Stimulated activated CD8-positive, alpha-beta memory T cell treated with anti-CD3 and anti-CD28 coated beads, Interleukin-7, amount 100 ng/mL, for 4 hours (primary cell): ENCODE measurements around the gene LIPE.
"Not testable (repeated sequence)": the region's sequence is repeated elsewhere in the genome, so short reads cannot be mapped to it uniquely, and the experiment has no call there.

Experiments used
- DNase-seq, 2 donors: peaks; one replicate each; pipeline ENCODE4 v3.0.0-alpha.2; 2020; ENCODE audit warnings: low read depth in 2 of 2

LIPE gene, protein sequence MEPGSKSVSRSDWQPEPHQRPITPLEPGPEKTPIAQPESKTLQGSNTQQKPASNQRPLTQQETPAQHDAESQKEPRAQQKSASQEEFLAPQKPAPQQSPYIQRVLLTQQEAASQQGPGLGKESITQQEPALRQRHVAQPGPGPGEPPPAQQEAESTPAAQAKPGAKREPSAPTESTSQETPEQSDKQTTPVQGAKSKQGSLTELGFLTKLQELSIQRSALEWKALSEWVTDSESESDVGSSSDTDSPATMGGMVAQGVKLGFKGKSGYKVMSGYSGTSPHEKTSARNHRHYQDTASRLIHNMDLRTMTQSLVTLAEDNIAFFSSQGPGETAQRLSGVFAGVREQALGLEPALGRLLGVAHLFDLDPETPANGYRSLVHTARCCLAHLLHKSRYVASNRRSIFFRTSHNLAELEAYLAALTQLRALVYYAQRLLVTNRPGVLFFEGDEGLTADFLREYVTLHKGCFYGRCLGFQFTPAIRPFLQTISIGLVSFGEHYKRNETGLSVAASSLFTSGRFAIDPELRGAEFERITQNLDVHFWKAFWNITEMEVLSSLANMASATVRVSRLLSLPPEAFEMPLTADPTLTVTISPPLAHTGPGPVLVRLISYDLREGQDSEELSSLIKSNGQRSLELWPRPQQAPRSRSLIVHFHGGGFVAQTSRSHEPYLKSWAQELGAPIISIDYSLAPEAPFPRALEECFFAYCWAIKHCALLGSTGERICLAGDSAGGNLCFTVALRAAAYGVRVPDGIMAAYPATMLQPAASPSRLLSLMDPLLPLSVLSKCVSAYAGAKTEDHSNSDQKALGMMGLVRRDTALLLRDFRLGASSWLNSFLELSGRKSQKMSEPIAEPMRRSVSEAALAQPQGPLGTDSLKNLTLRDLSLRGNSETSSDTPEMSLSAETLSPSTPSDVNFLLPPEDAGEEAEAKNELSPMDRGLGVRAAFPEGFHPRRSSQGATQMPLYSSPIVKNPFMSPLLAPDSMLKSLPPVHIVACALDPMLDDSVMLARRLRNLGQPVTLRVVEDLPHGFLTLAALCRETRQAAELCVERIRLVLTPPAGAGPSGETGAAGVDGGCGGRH

DNA sequence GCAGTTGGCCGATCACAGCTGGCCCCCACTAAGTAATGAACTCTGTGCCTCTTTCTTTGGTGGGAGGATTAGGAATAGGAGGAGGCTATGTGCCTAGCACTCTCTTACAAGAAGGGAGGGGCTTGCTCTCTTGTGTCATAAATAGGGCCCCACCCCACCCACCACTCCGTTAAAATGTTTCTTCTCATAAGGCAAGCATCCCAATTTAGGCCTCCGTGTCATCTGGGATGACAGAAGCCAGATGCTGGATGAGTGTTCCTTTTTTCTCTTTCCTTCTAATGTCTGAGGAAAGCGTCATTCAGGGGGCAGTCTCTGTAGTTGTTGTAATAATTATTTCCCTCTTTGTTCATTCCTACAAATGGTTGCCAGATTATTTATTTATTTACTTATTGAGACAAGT, at the start of gene LIPE:
Gene LIPE, minus strand, starts transcription at position 76 of the 400 bp plus-strand sequence. CDS start 239 bp downstream, outside the sequence.
- DNase-seq = no peak

DNA sequence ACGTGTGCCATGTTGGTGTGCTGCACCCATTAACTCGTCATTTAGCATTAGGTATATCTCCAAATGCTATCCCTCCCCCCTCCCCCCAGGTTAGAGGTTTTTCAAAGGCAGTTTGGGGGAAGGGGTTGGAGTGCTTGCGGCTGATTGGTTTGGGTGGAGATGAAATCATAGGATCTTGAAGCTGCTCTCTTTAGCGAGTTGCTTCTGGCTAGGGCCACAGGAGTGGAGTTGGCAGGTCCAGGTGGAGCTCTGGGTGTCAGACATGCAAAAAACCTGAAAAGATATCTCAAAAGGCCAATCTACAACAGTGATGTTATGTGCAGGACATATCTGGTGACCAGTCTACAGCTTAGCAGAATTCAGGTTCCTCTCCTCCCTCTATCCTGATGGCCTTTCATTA, 48.2 kb upstream of the LIPE start:
- DNase-seq = no peak

DNA sequence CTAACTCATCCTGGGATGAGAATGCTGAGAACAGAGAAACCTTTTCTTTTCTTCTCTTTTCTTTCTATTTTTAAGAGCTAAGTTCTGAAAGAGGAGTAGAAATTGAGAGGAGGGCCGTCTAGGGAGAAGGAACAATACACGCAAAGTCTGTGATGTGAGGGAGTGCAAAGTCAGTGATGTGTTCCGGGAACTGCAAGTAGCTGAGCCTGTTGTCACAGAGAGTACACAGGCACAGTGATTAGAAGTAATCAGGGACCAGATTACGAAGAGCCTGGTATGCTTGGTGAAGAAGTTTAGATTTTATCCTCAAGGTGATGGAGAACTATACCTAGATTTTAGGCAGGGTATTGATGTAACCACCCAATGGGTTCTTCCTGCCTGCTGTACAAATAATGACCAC, 47.6 kb upstream of the LIPE start:
- DNase-seq = no peak

DNA sequence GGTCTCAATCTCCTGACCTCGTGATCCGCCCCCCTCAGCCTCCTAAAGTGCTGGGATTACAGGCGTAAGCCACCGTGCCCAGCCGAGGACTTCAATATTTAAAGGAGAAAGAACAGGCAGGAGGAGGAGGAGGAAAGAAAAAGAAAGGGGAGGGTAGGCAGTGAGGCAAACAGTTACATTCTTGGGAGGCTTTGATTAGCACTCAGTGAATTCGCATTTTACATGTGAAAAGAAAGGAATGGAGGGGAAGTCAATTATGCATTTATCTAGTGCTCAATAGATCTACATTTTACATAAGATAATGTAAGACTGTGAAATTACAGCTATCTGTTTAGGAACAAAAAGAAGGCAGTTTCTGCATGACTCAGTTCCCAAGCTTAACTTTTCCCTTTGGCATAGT, 46.5 kb upstream of the LIPE start:
- no peak for DNase-seq

DNA sequence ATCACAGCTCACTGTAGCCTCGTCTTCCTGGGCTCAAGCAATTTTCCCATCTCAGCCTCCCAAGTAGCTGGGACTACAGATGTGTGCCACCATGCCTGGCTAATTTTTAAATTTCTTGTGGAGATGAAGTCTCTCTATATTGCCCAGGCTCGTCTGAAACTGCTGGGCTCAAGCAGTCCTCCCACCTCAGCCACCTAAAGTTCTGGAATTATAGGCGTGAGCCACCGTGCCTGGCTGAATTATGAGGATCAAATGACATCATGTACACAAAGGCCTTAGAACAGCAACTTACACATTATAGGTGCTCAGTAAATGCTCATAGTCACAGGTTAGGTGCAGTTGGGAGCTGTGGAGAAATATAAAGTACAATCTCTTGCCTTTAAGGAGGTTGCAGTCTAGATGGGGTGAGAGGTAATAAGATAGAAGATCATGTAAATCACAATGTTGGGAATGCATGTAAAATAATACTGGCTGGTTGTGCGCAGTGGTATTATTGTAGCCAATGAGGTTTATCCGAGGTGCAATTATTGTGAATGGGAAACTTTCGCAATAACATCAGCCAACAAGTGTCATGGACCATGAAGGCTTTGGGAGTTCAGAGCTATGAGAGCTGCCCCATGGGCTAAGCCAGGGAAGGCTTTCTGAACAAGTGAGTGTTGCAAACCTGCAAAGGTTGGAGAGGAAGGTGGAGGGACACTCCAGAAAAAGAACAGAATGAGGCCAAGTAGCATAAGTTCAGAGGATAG, 45.4 kb upstream of the LIPE start:
- DNase-seq = no peak

DNA sequence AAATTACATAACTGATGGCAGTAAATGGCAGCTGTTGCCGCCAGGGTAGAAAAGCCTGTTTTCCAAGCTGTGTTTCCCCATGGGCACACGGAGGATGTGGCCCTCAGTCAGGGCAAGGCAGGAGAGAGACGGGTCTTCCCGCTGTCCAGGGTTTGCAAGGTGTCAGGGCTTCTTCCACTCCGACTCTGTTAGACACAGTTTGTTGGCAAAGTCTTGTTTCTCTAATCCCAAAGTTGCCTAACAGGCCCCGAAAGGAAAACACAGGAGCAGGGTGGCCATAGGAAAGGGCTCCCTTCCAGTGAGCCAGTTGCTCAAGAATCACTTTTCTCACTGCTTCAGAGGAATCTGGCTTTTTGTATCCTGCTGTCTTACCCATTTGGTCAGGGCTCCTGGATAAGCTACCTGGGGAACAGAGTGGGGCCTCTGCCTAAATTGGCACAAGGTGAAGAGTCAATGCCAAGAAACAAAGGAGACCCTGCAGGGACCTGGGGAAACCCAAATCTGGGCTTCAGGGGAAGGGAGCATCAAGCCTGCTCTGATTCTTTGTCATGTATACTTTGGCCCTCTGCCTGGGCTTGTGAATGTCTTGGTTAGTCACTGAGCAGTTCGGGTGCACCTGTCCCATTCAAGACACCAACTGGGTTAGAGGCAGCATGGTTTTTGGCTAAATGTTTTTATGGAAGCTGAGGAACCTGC, 44.5 kb upstream of the LIPE start:
- no peak for DNase-seq

DNA sequence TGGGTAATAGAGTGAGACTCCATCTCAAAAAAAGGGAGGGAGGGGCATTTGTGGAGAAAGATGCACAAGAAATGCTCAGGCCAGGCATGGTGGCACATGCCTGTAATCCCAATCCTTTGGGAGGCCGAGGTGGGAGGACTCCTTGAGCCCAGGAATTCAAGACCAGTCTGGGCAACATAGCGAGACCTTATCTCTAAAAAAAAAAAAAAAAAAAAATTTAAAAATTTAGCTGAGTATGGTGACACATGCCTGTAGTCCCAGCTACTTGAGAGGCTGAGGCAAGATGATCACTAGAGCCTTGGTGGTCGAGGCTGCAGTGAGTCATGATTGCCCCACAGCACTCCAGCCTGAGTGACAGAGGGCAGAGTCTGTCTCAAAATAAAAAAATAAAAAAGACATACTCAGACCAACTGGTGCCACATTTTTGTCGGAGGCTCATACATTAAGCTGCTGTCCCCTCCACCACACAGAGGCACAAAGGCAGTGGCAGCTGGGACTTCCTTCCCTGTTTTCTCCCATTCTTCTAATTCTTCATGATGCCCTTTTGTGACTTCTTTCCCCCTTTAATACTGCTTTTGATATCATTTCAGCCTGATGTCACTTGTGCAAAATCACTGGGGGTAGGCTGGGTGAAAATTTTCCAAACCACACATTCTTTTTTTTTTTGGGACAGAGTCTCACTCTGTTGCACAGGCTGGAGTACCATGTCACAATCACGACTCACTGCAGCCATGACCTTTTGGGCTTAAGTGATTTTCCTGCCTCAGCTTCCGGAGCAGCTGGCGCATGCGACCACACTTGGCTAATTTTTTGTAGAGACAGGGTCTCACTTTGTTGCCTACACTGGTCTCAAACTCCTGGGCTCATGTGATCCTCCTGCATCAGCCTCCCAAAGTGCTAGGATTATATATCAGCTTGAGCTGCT, 42.4 kb upstream of the LIPE start:
- no peak for DNase-seq

DNA sequence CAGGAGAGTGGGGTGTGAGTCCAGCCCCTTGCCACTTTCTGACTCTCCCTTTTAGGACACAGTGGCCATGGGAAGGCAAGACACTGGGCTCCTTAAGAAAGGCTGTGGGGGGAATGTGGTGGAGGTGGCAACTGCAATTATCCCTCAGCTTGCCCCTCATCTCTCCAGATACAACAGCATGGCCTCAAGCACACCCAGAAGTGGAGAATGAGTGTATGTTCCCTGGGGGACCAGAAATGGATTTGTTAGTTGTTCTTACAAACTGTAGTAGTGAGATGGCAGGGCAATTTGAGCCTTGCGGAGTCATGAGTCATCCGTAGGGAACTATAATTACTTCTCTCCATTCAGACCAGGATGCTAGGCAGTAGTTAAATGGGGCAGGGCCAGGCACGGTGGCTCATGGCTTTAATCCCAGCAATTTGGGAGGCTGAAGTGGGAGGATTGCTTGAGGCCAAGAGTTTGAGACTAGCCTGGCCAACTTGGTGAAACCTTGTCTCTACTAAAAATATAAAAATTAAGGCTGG, 41.1 kb upstream of the LIPE start:
- no peak for DNase-seq

DNA sequence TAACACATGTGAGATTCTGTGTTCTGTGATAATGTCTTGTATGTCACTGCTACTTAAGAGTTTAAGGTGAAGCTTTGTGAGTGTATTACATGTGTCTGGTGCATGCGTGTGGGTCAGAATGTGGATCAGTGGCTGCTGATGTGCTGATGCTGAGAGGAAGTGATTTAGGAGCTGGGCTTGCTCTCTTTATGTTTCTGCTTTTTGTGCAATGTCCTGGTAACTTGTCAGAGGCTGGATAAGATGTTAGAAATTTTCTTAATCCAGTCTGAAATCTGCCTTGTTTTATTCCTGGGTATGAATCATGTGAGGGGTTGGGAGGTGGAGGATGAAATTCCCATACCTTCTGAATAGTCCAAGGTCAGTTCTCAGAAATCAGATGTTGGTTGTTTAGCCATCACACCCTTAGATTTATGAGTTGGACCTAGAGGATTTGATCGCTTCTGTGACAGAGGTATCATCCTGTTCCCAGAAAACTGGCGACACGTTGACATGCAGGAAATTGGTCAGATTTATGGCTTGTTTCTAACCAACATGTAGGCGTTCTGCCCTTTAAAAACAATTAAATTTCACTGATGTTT, 40.1 kb upstream of the LIPE start:
- DNase-seq = no peak

DNA sequence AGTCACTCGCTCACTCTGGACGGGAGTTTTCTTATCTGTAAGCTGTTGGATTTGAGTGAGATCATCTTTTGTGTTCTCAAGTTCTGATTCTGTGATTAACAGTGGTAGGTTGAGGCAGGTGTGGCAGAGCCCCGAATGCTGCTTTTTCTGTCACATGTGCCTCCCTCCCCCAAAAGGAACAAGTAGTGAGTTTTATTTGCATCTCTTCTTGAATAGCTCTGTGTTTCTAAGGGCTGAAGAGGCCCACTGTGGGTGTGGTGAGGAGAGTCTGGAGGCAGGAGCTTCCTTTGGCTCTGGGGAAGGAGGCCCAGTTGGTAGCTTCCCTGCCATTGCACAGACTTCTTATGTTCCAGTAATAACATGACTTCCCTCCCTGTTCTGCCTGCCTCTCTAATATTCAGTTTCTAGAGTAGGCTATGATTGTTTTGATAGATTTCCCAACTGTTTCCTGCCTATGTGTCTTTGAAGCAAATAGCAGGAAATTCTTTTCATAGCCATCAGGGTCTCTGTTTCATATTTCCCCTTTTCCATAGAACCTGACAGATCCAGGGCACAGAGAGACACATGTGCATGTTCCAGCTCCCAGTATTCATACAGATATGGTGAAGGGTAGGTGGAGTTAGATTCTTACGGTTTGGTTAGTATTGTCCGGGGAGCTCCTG, 39.5 kb upstream of the LIPE start:
- DNase-seq = no peak

DNA sequence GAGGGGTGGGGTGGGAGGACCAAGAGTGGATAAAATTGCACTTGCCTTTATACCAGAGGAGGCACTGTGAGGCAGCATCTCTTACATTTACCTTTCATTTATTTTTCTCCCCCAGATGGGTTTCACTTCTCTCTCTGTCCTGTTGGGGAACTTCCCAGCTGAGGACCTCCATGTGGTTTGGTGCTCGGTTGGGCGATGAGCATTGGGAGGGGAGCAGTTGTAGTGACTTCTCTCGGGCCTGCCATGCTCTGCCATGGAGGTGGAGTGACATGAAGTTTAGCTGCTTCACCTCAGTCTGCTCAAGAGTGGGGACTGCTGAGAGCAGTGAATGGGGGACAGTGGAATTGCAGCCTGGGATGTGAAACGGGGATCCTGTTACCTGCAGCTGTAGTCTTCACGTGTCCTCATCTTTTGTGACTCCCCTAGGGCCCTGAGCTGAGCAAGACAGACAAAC, 38.7 kb upstream of the LIPE start:
- no peak for DNase-seq

DNA sequence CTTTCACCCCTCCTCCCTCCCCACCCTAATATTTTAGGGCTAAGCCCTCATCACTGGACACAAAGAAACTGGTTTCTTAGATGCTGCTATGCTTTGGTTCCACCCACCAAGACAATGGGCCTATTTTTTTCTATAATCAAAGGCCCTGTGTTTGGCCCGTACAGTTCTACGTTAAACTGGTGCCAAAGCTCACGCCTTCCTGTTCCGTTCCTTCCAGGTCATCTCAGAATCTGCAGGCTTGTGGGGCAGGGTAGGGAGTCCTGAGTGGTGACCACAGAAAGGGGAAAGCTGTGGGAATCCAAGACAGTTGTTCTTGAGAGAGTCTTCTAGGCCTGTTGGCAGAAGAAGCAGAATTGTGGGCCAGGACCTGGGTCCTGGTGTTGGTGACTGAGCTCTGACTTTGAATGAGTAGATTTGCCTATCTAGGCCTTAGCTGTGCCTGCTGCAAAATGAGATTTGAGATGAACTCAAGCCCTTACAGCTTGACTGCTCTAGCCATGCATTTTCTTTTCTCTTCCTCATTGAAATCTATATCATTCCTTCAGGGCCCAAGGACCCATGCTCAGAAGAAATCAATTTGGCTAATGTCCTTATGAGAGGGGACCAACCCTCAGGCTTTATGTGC, 34.6 kb upstream of the LIPE start:
- no peak for DNase-seq

DNA sequence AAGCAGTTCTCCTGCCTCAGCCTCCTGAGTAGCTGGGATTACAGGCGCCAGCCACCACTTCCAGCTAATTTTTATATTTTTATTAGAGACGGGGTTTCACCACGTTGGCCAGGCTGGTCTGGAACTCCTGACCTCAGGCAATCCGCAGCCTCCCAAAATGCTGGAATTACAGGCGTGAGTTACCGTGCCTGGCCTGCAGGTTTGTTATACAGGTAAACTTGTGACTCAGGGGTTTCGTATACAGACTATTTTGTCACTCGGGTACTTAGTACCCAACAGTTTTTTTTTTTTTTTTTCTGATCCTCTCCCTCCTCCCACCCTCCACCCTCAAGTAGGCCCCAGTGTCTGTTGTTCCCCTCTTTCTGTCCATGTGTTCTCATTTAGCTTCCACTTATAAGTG, 34.0 kb upstream of the LIPE start:
- not testable (repeated sequence) for DNase-seq

DNA sequence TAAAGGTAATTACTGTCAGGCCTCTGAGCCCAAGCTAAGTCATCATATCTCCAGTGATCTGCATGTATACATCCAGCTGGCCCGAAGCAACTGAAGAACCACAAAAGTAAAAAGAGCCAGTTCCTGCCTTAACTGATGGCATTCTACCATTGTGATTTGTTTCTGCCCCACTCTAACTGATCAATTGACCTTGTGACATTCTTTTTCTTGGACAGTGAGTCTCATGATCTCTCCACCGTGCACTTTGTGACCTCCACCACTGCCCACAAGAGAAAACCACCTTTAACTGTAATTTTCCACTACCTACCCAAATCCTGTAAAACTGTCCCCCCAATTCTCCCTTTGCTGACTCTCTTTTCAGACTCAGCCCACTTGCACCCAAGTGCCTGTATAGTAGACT, 32.7 kb upstream of the LIPE start:
- no peak for DNase-seq

DNA sequence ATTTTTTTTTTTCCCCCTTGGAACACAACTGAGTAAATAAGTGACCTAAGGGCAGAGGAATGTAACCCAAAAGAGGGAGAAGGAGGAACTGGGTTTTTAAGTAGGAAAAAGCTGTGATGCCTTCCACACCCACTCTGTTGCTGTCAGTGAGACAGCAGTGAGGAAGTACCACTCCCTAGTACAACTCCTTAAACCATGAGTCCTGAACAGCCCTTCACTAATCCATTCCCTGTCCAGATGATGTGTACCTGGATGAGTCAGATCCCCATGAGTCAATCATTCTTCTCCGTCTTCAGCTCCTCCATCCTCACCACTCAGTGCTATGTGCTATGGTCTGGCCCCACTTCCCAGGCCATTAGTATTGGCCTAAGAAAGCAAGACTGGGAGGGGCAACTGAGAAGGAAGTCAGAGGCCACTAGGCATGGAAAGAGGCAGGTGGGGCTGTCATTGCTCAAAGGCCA, 28.5 kb upstream of the LIPE start:
- no peak for DNase-seq

DNA sequence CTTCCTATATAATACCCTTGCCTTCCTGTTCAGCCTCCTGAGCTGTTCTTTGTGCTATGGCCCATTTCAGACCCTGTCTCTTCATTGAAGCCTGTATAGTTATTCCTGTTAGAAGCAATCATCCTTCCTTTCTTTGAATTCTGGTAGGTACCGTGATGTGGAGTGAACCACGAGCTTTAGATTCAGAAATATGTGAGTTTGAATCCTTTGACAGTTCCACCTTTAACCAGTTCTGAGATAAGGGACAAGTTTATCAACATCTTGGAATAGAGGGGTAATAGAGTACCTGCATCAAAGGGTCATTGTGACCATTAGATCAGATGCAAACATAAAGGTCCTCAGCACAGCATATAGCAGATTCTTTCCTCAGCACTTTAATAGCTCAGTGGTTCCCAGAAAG, 27.9 kb upstream of the LIPE start:
- DNase-seq = no peak

DNA sequence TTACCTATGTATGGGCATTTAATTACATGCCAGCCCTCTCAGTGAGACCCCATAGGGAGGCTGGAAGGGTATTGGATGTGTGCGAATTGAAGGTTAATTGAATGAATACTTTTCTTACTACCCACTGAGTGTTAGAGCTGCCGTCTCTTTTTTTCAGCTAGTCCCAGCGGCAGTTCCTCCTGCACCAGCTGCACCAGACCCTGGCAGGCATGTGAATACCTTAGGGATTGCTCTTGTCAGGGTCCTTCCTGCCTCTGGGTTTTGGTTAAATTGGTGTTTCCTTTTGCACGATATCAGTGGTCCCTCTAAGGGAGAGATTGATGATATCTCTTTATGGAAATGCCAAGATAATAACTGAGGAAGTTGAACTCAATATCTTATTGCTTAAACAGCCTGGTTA, 25.4 kb upstream of the LIPE start:
- no peak for DNase-seq

DNA sequence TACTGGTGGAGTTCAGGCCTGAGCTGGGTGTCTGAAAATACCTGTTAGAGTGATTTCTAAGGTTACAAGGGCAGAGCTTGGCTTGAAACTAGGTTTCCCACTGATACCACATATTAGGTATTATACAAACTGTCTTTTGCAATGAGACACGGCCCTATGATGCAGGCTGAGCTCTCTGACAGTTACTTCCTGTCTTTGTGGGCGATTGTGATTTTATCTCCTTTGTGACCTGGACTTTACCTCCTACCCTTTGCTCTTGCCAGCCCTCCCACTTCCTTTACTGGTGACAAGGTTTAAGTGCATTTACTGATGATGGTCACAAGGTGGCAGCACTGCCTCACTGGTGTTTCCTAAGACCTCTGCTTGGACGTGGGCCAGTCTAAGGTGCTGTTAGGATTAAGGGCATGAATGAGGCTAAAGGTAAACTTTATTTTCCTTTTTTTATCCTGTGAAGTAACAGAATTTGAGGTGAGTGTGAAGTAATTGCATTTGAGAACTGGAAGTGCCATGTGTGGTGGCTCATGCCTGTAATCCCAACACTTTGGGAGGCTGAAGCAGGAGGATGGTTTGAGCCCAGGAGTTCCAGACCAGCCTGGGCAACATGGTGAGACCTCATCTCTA, 23.2 kb upstream of the LIPE start:
- peak; percentile 64 to 73 for DNase-seq
